Motor neuron (in vitro differentiated cells): ENCODE results near the gene PHYHD1. TPM values are rescaled to one million over a fixed set of nuclear protein-coding genes. Genes with fewer than 3 reads are reported as not detected.
A peak's percentile ranks its signal among the peaks of the same experiment; 100 is the strongest.

Source experiments
- ATAC-seq, 8 experiments: fragments of 200-7000 bp; cut with Tn5 transposase; replicated peaks in 6 of 8; 2 replicates each; pipeline ENCODE4 v1.8.0; 2021; ENCODE audit warnings: mild to moderate bottlenecking in 8 of 8, moderate library complexity in 8 of 8
- H3K27ac ChIP-seq, 2 donors: fragments of 250-450 bp; sonication (Bioruptor Pico); 2 replicates each; pipeline ENCODE4 v1.9.0; 2021; ENCODE audit warnings: antibody characterized with exemption in 2 of 2, mild to moderate bottlenecking in 2 of 2, moderate library complexity in 1 of 2
- H3K4me1 ChIP-seq, 2 donors: fragments of 250-450 bp; sonication (Bioruptor Pico); replicated peaks in 1 of 2; 2 replicates each; pipeline ENCODE4 v1.6.1; 2021; ENCODE audit warnings: antibody characterized with exemption in 2 of 2, mild to moderate bottlenecking in 2 of 2, moderate library complexity in 1 of 2
- H3K4me3 ChIP-seq, 5 donors: fragments of 250-450 bp; sonication (Bioruptor Pico); 2 replicates each; pipeline ENCODE4 v1.9.0; 2021; ENCODE audit warnings: antibody characterized with exemption in 5 of 5, mild to moderate bottlenecking in 5 of 5, moderate library complexity in 4 of 5
- WGBS, 10 experiments: fragments of 450-650 bp; shearing (Covaris generic); methylation state at CpG; one replicate each; pipeline ENCODE4 v1.0.0; 2022; 5-methylcytosine and 5-hydroxymethylcytosine counted together
- in situ Hi-C, 9 experiments: fragments of 400-800 bp; cut with MboI; loops; one replicate each; pipeline ENCODE4 v1.15.0; 2021; ENCODE audit warnings: low sequenced_read_pairs in 9 of 9, low pct_unique_long_range_greater_than_20kb in 2 of 9; ENCODE audit not compliant: unreplicated experiment in 9 of 9
- total RNA-seq, 8 experiments: library from RNA; unstranded; fragments of 300-600 nt; gene quantifications; 2 replicates each; pipeline versions ENCODE4 v1.2.3 to v1.2.4, GENCODE V29; 2022

Gene PHYHD1
- total RNA-seq, 8 experiments from 2014 or later, result 0.16 to 16.4 (median 0.97) TPM

- WGBS, 10 experiments, result 0 to 67% (median 20%) methylated on average over 1 to 3 of the region's 17 CpGs; no CpG with 5 or more reads in 7 of the 10 experiments
- no peak overlapping the region for H3K27ac ChIP-seq
- ATAC-seq, result peak; percentile 53 to 98 (median 84)
- in situ Hi-C loops, result no loop called here
- no peak overlapping the region for H3K4me3 ChIP-seq
- no peaks in the 10 kb centered on the region for H3K4me1 ChIP-seq
These were observed 28.4 kb upstream of the PHYHD1 start for GRCh38 chr9:128892221-128892921.

GRCh38 chr9:128893354-128893753 is 27.4 kb upstream of the PHYHD1 start:
- Histone ChIP-seq H3K4me3 (no peak overlapping the region), H3K4me1 (no peaks in the 10 kb centered on the region), H3K27ac (no peak overlapping the region)
- no peak for ATAC-seq
- WGBS, 10 experiments, result 18 to 100% (median 71%) methylated on average over 1 to 7 of the region's 8 CpGs; no CpG with 5 or more reads in 3 of the 10 experiments
- in situ Hi-C loops, result no loop called here

GRCh38 chr9:128894764-128895163 is 26.0 kb upstream of the PHYHD1 start:
- in situ Hi-C loops, result no loop called here
- no peak overlapping the region for H3K4me3 ChIP-seq
- H3K27ac ChIP-seq, result no peak overlapping the region
- H3K4me1 ChIP-seq, result no peaks in the 10 kb centered on the region
- ATAC-seq, result no peak
- WGBS, 10 experiments, result 67 to 100% (median 87%) methylated on average over 1 to 2 of the region's 2 CpGs; no CpG with 5 or more reads in 4 of the 10 experiments

- in situ Hi-C loops, result no loop called here
- no peak overlapping the region for H3K4me3 ChIP-seq
- ATAC-seq, result no peak
- WGBS, 10 experiments, result 50 to 92% (median 65%) methylated on average over 2 to 4 of the region's 4 CpGs; no CpG with 5 or more reads in 6 of the 10 experiments
- no peaks in the 10 kb centered on the region for H3K4me1 ChIP-seq
- H3K27ac ChIP-seq, result no peak overlapping the region
These were observed 25.2 kb upstream of the PHYHD1 start for GRCh38 chr9:128895556-128895955.

GRCh38 chr9:128898382-128898781 is 22.4 kb upstream of the PHYHD1 start:
- no peak overlapping the region for H3K27ac ChIP-seq

GRCh38 chr9:128898845-128899565 is 21.8 kb upstream of the PHYHD1 start:
- in situ Hi-C loops, result no loop called here
- no peaks in the 10 kb centered on the region for H3K4me1 ChIP-seq
- no peak overlapping the region for H3K27ac ChIP-seq
- 48 to 100% (median 93%) methylated on average over 2 to 3 of the region's 18 CpGs; no CpG with 5 or more reads in 6 of the 10 experiments for WGBS, 10 experiments
- ATAC-seq, result no peak
- no peak overlapping the region for H3K4me3 ChIP-seq

More at GRCh38 chr9:128898382-128898781, 22.4 kb upstream of the PHYHD1 start:
- ATAC-seq, result no peak
- Histone ChIP-seq H3K4me1 (no peaks in the 10 kb centered on the region), H3K4me3 (no peak overlapping the region)
- in situ Hi-C loops, result no loop called here
- 87 to 100% (median 91%) methylated on average over 1 to 5 of the region's 5 CpGs; no CpG with 5 or more reads in 4 of the 10 experiments for WGBS, 10 experiments

GRCh38 chr9:128899566-128900322 is 21.0 kb upstream of the PHYHD1 start:
- no peak overlapping the region for H3K27ac ChIP-seq
- in situ Hi-C loops, result no loop called here
- ATAC-seq, result peak in 3 of 8 experiments; percentile 67 to 78 (median 72)
- 10 to 100% (median 62%) methylated on average over 1 to 5 of the region's 8 CpGs; no CpG with 5 or more reads in 4 of the 10 experiments for WGBS, 10 experiments
- no peak overlapping the region for H3K4me3 ChIP-seq
- H3K4me1 ChIP-seq, result no peaks in the 10 kb centered on the region

- no peak overlapping the region for H3K27ac ChIP-seq
These were observed 19.4 kb upstream of the PHYHD1 start for GRCh38 chr9:128901379-128901778.

GRCh38 chr9:128901822-128902221 is 19.0 kb upstream of the PHYHD1 start:
- in situ Hi-C loops, result no loop called here
- ATAC-seq, result no peak
- Histone ChIP-seq H3K27ac (no peak overlapping the region), H3K4me1 (no peaks in the 10 kb centered on the region), H3K4me3 (no peak overlapping the region)
- WGBS, 10 experiments, result 70 to 90% methylated on average over 2 of the region's 5 CpGs; no CpG with 5 or more reads in 8 of the 10 experiments

More at GRCh38 chr9:128901379-128901778, 19.4 kb upstream of the PHYHD1 start:
- no peaks in the 10 kb centered on the region for H3K4me1 ChIP-seq
- H3K4me3 ChIP-seq, result no peak overlapping the region
- 80 to 100% (median 100%) methylated on average over 1 to 4 of the region's 7 CpGs; no CpG with 5 or more reads in 2 of the 10 experiments for WGBS, 10 experiments
- no peak for ATAC-seq
- in situ Hi-C loops, result no loop called here

GRCh38 chr9:128902351-128903078 is 18.3 kb upstream of the PHYHD1 start:
- WGBS, 10 experiments, result 30 to 100% (median 65%) methylated on average over 1 to 7 of the region's 23 CpGs; no CpG with 5 or more reads in 4 of the 10 experiments
- in situ Hi-C loops, result no loop called here
- H3K4me1 ChIP-seq, result no peaks in the 10 kb centered on the region
- peak in 1 of 8 experiments; percentile 13 for ATAC-seq
- no peak overlapping the region for H3K27ac ChIP-seq
- no peak overlapping the region for H3K4me3 ChIP-seq

- no peak overlapping the region for H3K4me3 ChIP-seq
- ATAC-seq, result no peak
- no peak overlapping the region for H3K27ac ChIP-seq
- in situ Hi-C loops, result no loop called here
- no peaks in the 10 kb centered on the region for H3K4me1 ChIP-seq
- no CpG with 5 or more reads among the region's 2 CpGs for WGBS, 10 experiments
These were observed 17.7 kb upstream of the PHYHD1 start for GRCh38 chr9:128903079-128903461.

- ATAC-seq, result peak in 1 of 8 experiments; percentile 9
- in situ Hi-C loops, result no loop called here
These were observed 16.7 kb upstream of the PHYHD1 start for GRCh38 chr9:128903871-128904620.

More at GRCh38 chr9:128903871-128904620, 16.7 kb upstream of the PHYHD1 start:
- no peak overlapping the region for H3K27ac ChIP-seq
- H3K4me1 ChIP-seq, result no peaks in the 10 kb centered on the region
- H3K4me3 ChIP-seq, result no peak overlapping the region
- 43 to 100% (median 94%) methylated on average over 1 to 8 of the region's 10 CpGs; no CpG with 5 or more reads in 1 of the 10 experiments for WGBS, 10 experiments
